Daoy (cell line): ENCODE data around the gene TAOK3. TPM values are rescaled to one million over a fixed set of nuclear protein-coding genes. Genes with fewer than 3 reads are reported as not detected.

Experiments
- total RNA-seq: library from RNA; depleted of rRNA; stranded (reverse); fragments of >200 nt; shearing (Covaris generic); gene quantifications from 2 replicates; pipeline ENCODE4 v1.2.3, GENCODE V29; 2014; rRNA removed

TAOK3 gene
- total RNA-seq, 1 experiment from 2014 or later, result 12.9 TPM

Other genes with a start within 250 kb of the TAOK3 start
- 87.8 and 102 TPM in 2 replicates for gene PEBP1, start 236.8 kb downstream of the TAOK3 start, total RNA-seq
- gene SUDS3, start 3.6 kb upstream of the TAOK3 start, total RNA-seq, result 38.0 and 60.2 TPM in 2 replicates